Measurements from ENCODE around the gene MOXD1.

DNA sequence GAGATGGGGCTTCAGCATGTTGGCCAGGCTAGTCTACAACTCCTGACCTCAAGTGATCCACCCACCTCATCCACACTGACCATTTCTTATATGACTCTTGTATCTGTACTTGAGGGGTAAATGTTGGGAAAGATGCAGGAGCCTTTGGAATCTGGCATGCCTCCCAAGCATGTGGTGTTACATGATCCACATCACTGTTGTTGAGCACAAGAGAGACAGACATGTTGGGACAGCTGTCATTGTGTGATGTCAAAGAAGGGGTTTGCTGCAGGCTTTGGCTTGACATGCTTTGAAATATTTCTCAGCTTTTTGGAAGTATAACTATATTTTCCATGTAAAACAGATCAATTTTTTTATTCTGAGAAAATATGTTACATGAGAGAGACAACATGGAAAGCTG is 139.9 kb downstream of the MOXD1 start:
- TF ChIP-seq, protein P1, sequence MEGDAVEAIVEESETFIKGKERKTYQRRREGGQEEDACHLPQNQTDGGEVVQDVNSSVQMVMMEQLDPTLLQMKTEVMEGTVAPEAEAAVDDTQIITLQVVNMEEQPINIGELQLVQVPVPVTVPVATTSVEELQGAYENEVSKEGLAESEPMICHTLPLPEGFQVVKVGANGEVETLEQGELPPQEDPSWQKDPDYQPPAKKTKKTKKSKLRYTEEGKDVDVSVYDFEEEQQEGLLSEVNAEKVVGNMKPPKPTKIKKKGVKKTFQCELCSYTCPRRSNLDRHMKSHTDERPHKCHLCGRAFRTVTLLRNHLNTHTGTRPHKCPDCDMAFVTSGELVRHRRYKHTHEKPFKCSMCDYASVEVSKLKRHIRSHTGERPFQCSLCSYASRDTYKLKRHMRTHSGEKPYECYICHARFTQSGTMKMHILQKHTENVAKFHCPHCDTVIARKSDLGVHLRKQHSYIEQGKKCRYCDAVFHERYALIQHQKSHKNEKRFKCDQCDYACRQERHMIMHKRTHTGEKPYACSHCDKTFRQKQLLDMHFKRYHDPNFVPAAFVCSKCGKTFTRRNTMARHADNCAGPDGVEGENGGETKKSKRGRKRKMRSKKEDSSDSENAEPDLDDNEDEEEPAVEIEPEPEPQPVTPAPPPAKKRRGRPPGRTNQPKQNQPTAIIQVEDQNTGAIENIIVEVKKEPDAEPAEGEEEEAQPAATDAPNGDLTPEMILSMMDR (IDR thresholded peaks at IDR 0.05), result no peak
- no peak for TF ChIP-seq POLR2A (IDR thresholded peaks at IDR 0.05)

Measured in thyroid gland (tissue), 4 donors.